ENCODE results near the gene DENND1A.

DNA sequence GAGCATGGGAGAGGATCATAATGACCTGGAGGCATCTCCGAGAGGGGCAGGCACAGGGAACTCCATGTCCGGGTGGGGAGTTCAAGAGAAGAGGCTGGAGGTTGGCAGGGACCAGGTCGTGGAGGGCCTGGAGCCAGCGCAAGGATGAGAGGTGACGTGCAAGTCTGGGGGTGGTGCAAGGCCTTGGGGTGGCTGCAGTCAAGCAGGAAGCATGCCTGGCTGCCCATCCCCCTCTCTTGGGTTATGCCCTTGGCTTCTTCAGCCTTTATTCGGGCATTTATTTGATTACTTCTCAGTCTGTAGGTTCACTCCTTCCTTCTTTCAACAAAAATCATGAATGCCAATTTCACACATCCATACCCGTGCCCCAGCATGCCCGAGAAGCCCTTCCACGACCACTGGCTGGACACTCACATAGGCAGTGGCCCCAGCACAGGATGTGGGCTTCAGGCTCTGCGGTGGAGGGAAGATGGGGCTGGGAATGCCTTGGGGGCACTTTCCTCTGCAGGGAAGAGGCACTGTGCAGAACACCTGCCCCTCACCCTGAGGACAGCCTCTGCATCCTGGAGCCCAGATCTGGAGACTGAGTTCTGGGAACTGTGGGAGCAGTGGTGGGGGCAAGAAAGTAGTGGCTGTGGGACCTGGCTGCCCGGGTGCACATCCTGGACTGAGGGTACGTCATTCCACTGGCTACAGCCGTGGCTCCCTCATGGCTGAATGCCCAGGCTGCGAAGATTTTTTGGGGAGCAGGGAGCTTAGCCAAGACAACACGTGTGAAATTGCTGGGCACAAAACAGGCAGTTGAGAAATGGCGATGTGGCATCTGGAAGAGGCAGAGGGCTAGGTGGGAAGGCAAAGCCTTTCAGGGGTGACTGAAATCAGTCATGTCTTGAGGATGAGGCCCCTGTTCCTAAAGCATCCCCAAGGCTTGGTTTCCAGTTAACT is 535.4 kb downstream of the DENND1A start:
- TF ChIP-seq, protein P1, sequence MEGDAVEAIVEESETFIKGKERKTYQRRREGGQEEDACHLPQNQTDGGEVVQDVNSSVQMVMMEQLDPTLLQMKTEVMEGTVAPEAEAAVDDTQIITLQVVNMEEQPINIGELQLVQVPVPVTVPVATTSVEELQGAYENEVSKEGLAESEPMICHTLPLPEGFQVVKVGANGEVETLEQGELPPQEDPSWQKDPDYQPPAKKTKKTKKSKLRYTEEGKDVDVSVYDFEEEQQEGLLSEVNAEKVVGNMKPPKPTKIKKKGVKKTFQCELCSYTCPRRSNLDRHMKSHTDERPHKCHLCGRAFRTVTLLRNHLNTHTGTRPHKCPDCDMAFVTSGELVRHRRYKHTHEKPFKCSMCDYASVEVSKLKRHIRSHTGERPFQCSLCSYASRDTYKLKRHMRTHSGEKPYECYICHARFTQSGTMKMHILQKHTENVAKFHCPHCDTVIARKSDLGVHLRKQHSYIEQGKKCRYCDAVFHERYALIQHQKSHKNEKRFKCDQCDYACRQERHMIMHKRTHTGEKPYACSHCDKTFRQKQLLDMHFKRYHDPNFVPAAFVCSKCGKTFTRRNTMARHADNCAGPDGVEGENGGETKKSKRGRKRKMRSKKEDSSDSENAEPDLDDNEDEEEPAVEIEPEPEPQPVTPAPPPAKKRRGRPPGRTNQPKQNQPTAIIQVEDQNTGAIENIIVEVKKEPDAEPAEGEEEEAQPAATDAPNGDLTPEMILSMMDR (IDR thresholded peaks at IDR 0.05), result no peak
- TF ChIP-seq BHLHE40 (IDR thresholded peaks at IDR 0.05; ENCODE audit: low read depth, low read length) (no peak), ZFP36 (IDR thresholded peaks at IDR 0.05; ENCODE audit: borderline replicate concordance, partially characterized antibody) (no peak), JUNB (IDR thresholded peaks at IDR 0.05) (no peak), NR3C1 (IDR thresholded peaks at IDR 0.05) (no peak), POLR2A (IDR thresholded peaks at IDR 0.05; ENCODE audit: low read length) (no peak), FOSL2 (IDR thresholded peaks at IDR 0.05) (no peak), FOSL2 (CRISPR knock-in tag; IDR thresholded peaks at IDR 0.05) (no peak), MYC (IDR thresholded peaks at IDR 0.05; ENCODE audit: borderline replicate concordance, low read length) (no peak), KDM1A (IDR thresholded peaks at IDR 0.05; ENCODE audit: low read depth) (no peak), EP300 (IDR thresholded peaks at IDR 0.05) (no peak)
- TF ChIP-seq, protein P2, sequence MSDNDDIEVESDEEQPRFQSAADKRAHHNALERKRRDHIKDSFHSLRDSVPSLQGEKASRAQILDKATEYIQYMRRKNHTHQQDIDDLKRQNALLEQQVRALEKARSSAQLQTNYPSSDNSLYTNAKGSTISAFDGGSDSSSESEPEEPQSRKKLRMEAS (IDR thresholded peaks at IDR 0.05), result no peak
